Trophoblast cell (in vitro differentiated cells and primary cell): Measurements from ENCODE around the gene CHURC1. TPM values are rescaled to one million over a fixed set of nuclear protein-coding genes. Genes with fewer than 3 reads are reported as not detected.

ENCODE experiments used
- DNase-seq, 2 donors: peaks; one replicate each; pipeline ENCODE4 v3.0.0-alpha.2; 2016
- H2AFZ ChIP-seq: 2 replicates; pipeline ENCODE4 v1.6.1; 2013; ENCODE audit warnings: low read length, moderate library complexity, mild to moderate bottlenecking; ENCODE audit not compliant: insufficient read depth, poor library complexity
- H2AK5ac ChIP-seq: 2 replicates; pipeline ENCODE4 v1.6.1; 2013; ENCODE audit warnings: mild to moderate bottlenecking, low read length
- H2BK120ac ChIP-seq: 2 replicates; pipeline ENCODE4 v1.6.1; 2013; ENCODE audit warnings: low read length, mild to moderate bottlenecking, moderate library complexity; ENCODE audit not compliant: insufficient read depth, poor library complexity
- H2BK12ac ChIP-seq: 2 replicates; pipeline ENCODE4 v1.6.1; 2013; ENCODE audit warnings: mild to moderate bottlenecking, low read length, moderate library complexity
- H2BK5ac ChIP-seq: 2 replicates; pipeline ENCODE4 v1.6.1; 2013; ENCODE audit warnings: low read length, low read depth, moderate library complexity, mild to moderate bottlenecking; ENCODE audit not compliant: poor library complexity
- H3K14ac ChIP-seq: 2 replicates; pipeline ENCODE4 v1.6.1; 2013; ENCODE audit warnings: mild to moderate bottlenecking, low read length
- H3K18ac ChIP-seq: 2 replicates; pipeline ENCODE4 v1.6.1; 2013; ENCODE audit warnings: mild to moderate bottlenecking, low read length
- H3K23ac ChIP-seq: 2 replicates; pipeline ENCODE4 v1.6.1; 2013; ENCODE audit warnings: low read length
- H3K27ac ChIP-seq: 2 replicates; pipeline ENCODE4 v1.5.1; 2013; ENCODE audit warnings: low read depth, mild to moderate bottlenecking, inconsistent platforms, low read length, moderate library complexity
- H3K27me3 ChIP-seq: 2 replicates; pipeline ENCODE4 v1.6.1; 2013; ENCODE audit warnings: inconsistent platforms, mild to moderate bottlenecking, low read length, moderate library complexity; ENCODE audit not compliant: insufficient read depth
- H3K36me3 ChIP-seq, 2 experiments: 1 replicate in 1 of 2; 2 replicates in 1 of 2; pipeline ENCODE4 v1.6.1; 2013; ENCODE audit warnings: low read length in 2 of 2, mild to moderate bottlenecking in 2 of 2, moderate library complexity in 1 of 2; ENCODE audit not compliant: insufficient read depth in 2 of 2, control insufficient read depth in 1 of 2
- H3K4ac ChIP-seq: 2 replicates; pipeline ENCODE4 v1.6.1; 2013; ENCODE audit warnings: low read depth, mild to moderate bottlenecking, low read length, moderate library complexity
- H3K4me1 ChIP-seq, 2 experiments: 1 replicate in 1 of 2; 2 replicates in 1 of 2; pipeline ENCODE4 v1.6.1; 2013; ENCODE audit warnings: low read length in 2 of 2, mild to moderate bottlenecking in 2 of 2, moderate library complexity in 1 of 2; ENCODE audit not compliant: insufficient read depth in 2 of 2, control insufficient read depth in 1 of 2
- H3K4me2 ChIP-seq: 2 replicates; pipeline ENCODE4 v1.6.1; 2013; ENCODE audit warnings: inconsistent platforms, mild to moderate bottlenecking, low read length, moderate library complexity
- H3K4me3 ChIP-seq: 2 replicates; pipeline ENCODE4 v1.5.1; 2013; ENCODE audit warnings: mild to moderate bottlenecking, low read depth, low read length, inconsistent platforms
- H3K79me1 ChIP-seq: one replicate; pipeline ENCODE4 v1.6.1; 2013; ENCODE audit warnings: low read length
- H3K79me2 ChIP-seq: 2 replicates; pipeline ENCODE4 v1.6.1; 2013; ENCODE audit warnings: low read length, mild to moderate bottlenecking; ENCODE audit not compliant: control insufficient read depth, insufficient read depth, poor library complexity
- H3K9ac ChIP-seq: 2 replicates; pipeline ENCODE4 v1.6.1; 2013; ENCODE audit warnings: mild to moderate bottlenecking, low read length
- H3K9me3 ChIP-seq: 2 replicates; pipeline ENCODE4 v1.6.1; 2013; ENCODE audit warnings: low read depth, mild to moderate bottlenecking, control low read depth, inconsistent platforms, low read length; ENCODE audit not compliant: insufficient read depth
- H4K12ac ChIP-seq: 2 replicates; pipeline ENCODE4 v1.6.1; 2013; ENCODE audit warnings: low read depth, mild to moderate bottlenecking, low read length, moderate library complexity
- H4K8ac ChIP-seq: 2 replicates; pipeline ENCODE4 v1.6.1; 2013; ENCODE audit warnings: low read depth, mild to moderate bottlenecking, low read length, moderate library complexity
- H4K91ac ChIP-seq: one replicate; pipeline ENCODE4 v1.6.1; 2013; ENCODE audit warnings: low read depth, mild to moderate bottlenecking, low read length, moderate library complexity
- WGBS: extraction: QIAGEN DNeasy Blood & Tissue Kit; methylation state at CpG from one replicate; pipeline ENCODE4 v1.1.7; 2013; ENCODE audit warnings: missing lambda C conversion rate; ENCODE audit not compliant: insufficient read length, insufficient coverage; ENCODE audit errors: extremely low coverage; 5-methylcytosine and 5-hydroxymethylcytosine counted together
- polyA plus RNA-seq: library from polyadenylated mRNA; stranded (reverse); fragments of 200-250 nt; gene quantifications from 2 replicates; pipeline ENCODE4 v1.2.3, GENCODE V29; 2013

CHURC1 gene
- polyA plus RNA-seq: 58.2 and 62.6 TPM in 2 replicates

DNA sequence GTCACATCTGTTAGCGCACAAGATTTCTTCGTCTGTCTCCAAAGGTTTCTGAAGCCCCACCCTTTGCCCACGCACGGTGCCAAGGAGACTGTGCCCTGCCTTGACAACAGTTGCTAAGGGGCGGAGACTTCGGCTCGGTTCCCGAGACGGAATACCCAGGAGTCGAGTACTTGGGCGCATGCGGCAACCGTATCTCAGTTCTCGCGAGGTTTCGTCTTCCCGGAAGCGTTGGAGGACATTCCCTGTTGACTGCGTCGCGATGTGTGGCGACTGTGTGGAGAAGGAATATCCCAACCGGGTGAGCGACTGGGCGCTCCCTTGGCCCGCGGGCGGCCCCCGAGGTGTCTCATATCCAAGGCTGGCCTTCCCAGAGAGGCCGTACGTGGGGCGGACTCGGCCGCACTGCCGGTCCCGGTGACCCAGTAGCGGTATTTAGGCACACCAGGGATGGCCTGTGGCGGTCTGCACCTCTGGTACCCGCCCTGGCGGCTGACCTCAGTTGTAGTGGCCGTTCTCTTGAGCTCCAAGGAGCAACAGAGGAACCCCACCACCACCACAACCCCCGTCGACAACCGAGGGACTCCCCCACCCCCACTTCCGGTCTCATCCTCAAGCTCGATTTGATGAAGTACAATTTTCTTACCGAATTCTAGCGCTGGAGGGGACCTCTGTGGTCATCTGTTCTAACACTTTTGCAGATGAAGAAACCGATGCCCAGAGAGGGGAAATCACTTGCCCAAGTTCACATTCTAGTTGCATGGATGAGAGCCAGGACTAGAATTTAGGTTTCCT lies at the start of gene CHURC1:
CHURC1 (plus strand) TSS at position 219 of the 792 bp plus-strand sequence; CDS start at position 260, 41 bp downstream.
- H2AK5ac ChIP-seq: peak within 1 kb of the TSS; percentile 65
- peak; percentile 97 to 100 for DNase-seq
- H3K27ac ChIP-seq: peak within 1 kb of the TSS; percentile 58
- no peaks in the 10 kb centered on the region for H3K27me3 ChIP-seq
- peaks cover 2 to 6% of the 10 kb centered on the region in 2 experiments for H3K4me1 ChIP-seq
- H2BK12ac ChIP-seq: no peak within 1 kb of the TSS
- H3K23ac ChIP-seq: no peak within 1 kb of the TSS
- WGBS: no CpG with 5 or more reads among the region's 49 CpGs
- peak within 1 kb of the TSS; percentile 88 for H3K9ac ChIP-seq
- H4K12ac ChIP-seq: peak within 1 kb of the TSS; percentile 92
- H3K4me2 ChIP-seq: peak within 1 kb of the TSS; percentile 79
- H4K8ac ChIP-seq: peak within 1 kb of the TSS; percentile 97
- no peaks in the 10 kb centered on the region for H3K36me3 ChIP-seq
- H2AFZ ChIP-seq: peak within 1 kb of the TSS; percentile 96
- peak within 1 kb of the TSS; percentile 96 for H3K18ac ChIP-seq
- peak within 1 kb of the TSS; percentile 89 for H2BK120ac ChIP-seq
- peaks cover 6% of the 10 kb centered on the region for H3K79me2 ChIP-seq
- peak within 1 kb of the TSS; percentile 91 for H3K4me3 ChIP-seq
- H3K79me1 ChIP-seq: peaks cover 4% of the 10 kb centered on the region
- H3K4ac ChIP-seq: peak within 1 kb of the TSS; percentile 93
- H2BK5ac ChIP-seq: peak within 1 kb of the TSS; percentile 79
- peak within 1 kb of the TSS; percentile 95 for H4K91ac ChIP-seq
- peak within 1 kb of the TSS; percentile 96 for H3K14ac ChIP-seq
- no peaks in the 10 kb centered on the region for H3K9me3 ChIP-seq

GRCh38 chr14:64865109-64865508 lies 49.1 kb upstream of the CHURC1 start:
- H2BK120ac ChIP-seq: no peak overlapping the region
- H4K8ac ChIP-seq: no peak overlapping the region
- WGBS: no CpG with 5 or more reads among the region's 6 CpGs
- H3K27me3 ChIP-seq: no peaks in the 10 kb centered on the region
- H2AFZ ChIP-seq: no peak overlapping the region
- H2BK5ac ChIP-seq: no peak overlapping the region
- H3K27ac ChIP-seq: no peak overlapping the region
- H3K18ac ChIP-seq: no peak overlapping the region
- H3K23ac ChIP-seq: no peak overlapping the region
- H3K4me2 ChIP-seq: no peak overlapping the region
- no peak overlapping the region for H4K12ac ChIP-seq
- H3K4ac ChIP-seq: no peak overlapping the region
- no peak overlapping the region for H3K4me3 ChIP-seq
- no peaks in the 10 kb centered on the region for H3K79me1 ChIP-seq
- no peak overlapping the region for H3K14ac ChIP-seq
- no peak for DNase-seq
- no peak overlapping the region for H2AK5ac ChIP-seq
- H3K79me2 ChIP-seq: no peaks in the 10 kb centered on the region
- no peak overlapping the region for H3K9ac ChIP-seq
- no peak overlapping the region for H2BK12ac ChIP-seq
- H4K91ac ChIP-seq: no peak overlapping the region
- H3K4me1 ChIP-seq: no peaks in the 10 kb centered on the region
- H3K9me3 ChIP-seq: no peaks in the 10 kb centered on the region
- no peaks in the 10 kb centered on the region for H3K36me3 ChIP-seq

DNA sequence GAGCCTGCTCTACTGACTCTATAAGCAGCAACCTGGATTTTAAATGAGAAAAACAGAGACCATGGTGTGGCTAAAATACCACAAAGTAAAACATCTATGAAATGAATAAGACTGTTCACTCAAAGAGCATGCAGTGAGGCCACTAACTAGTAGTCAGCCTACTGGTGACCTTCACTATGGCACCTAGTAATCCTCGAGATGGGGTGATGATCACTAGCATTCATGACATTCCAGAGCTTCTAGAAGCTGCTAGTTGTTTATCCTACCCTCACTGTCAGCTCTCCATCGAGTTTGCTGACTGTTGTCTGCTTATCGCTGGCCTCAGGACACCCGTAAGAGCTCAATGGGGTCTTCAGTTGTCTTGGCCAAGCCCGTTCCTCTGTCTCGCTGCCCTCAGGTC lies 48.3 kb upstream of the CHURC1 start:
- no peak overlapping the region for H2BK12ac ChIP-seq
- no peaks in the 10 kb centered on the region for H3K9me3 ChIP-seq
- H4K8ac ChIP-seq: no peak overlapping the region
- no peaks in the 10 kb centered on the region for H3K27me3 ChIP-seq
- no peak for DNase-seq
- H3K79me2 ChIP-seq: no peaks in the 10 kb centered on the region
- no peak overlapping the region for H2BK120ac ChIP-seq
- H2AK5ac ChIP-seq: no peak overlapping the region
- no peak overlapping the region for H3K9ac ChIP-seq
- no peak overlapping the region for H2AFZ ChIP-seq
- no peak overlapping the region for H3K14ac ChIP-seq
- no peak overlapping the region for H3K27ac ChIP-seq
- no peak overlapping the region for H3K4me3 ChIP-seq
- no peaks in the 10 kb centered on the region for H3K4me1 ChIP-seq
- no peaks in the 10 kb centered on the region for H3K79me1 ChIP-seq
- no peak overlapping the region for H3K18ac ChIP-seq
- no peaks in the 10 kb centered on the region for H3K36me3 ChIP-seq
- no peak overlapping the region for H2BK5ac ChIP-seq
- WGBS: no CpG with 5 or more reads among the region's 6 CpGs
- H3K23ac ChIP-seq: no peak overlapping the region
- no peak overlapping the region for H4K12ac ChIP-seq
- H3K4me2 ChIP-seq: no peak overlapping the region
- no peak overlapping the region for H3K4ac ChIP-seq
- no peak overlapping the region for H4K91ac ChIP-seq

GRCh38 chr14:64867182-64867581 lies 47.1 kb upstream of the CHURC1 start:
- H2AFZ ChIP-seq: no peak overlapping the region
- no peak overlapping the region for H3K4ac ChIP-seq
- no peak overlapping the region for H4K12ac ChIP-seq
- no peak overlapping the region for H4K8ac ChIP-seq
- no peak overlapping the region for H3K23ac ChIP-seq
- WGBS: no CpG with 5 or more reads among the region's 3 CpGs
- H4K91ac ChIP-seq: no peak overlapping the region
- no peak overlapping the region for H3K27ac ChIP-seq
- no peak overlapping the region for H3K4me3 ChIP-seq
- no peaks in the 10 kb centered on the region for H3K27me3 ChIP-seq
- H2BK5ac ChIP-seq: no peak overlapping the region
- H3K4me2 ChIP-seq: no peak overlapping the region
- no peak overlapping the region for H2AK5ac ChIP-seq
- H3K4me1 ChIP-seq: no peaks in the 10 kb centered on the region
- H3K14ac ChIP-seq: no peak overlapping the region
- no peak overlapping the region for H3K9ac ChIP-seq
- H3K36me3 ChIP-seq: no peaks in the 10 kb centered on the region
- H3K79me2 ChIP-seq: no peaks in the 10 kb centered on the region
- no peak overlapping the region for H2BK12ac ChIP-seq
- H2BK120ac ChIP-seq: no peak overlapping the region
- no peak overlapping the region for H3K18ac ChIP-seq
- DNase-seq: no peak
- H3K79me1 ChIP-seq: no peaks in the 10 kb centered on the region
- H3K9me3 ChIP-seq: no peaks in the 10 kb centered on the region
